Stimulated activated CD4-positive, alpha-beta T cell treated with anti-CD3 and anti-CD28 coated beads, Interleukin-2, amount 100 ng/mL, for 48 hours (primary cell): ENCODE data around the gene CBX5.
"Not testable (repeated sequence)": the region's sequence is repeated elsewhere in the genome, so short reads cannot be mapped to it uniquely, and the experiment has no call there.

ENCODE experiments used
- DNase-seq, 2 donors: peaks; one replicate each; pipeline ENCODE4 v3.0.0-alpha.2; 2020

Gene CBX5

GRCh38 chr12:54262403-54262925 is 17.5 kb downstream of the CBX5 start:
- DNase-seq = no peak

GRCh38 chr12:54261815-54262402 is 18.0 kb downstream of the CBX5 start:
- no peak for DNase-seq

- no peak for DNase-seq
Observed at GRCh38 chr12:54259194-54260011, 20.5 kb downstream of the CBX5 start.

- DNase-seq = no peak
Observed at GRCh38 chr12:54258201-54258681, 21.7 kb downstream of the CBX5 start.

GRCh38 chr12:54257332-54257731 is 22.6 kb downstream of the CBX5 start:
- no peak for DNase-seq

GRCh38 chr12:54253240-54253639 is 26.7 kb downstream of the CBX5 start:
- no peak for DNase-seq

GRCh38 chr12:54251667-54252284 is 28.1 kb downstream of the CBX5 start:
- DNase-seq = no peak

GRCh38 chr12:54249489-54249888 is 30.4 kb downstream of the CBX5 start:
- DNase-seq = no peak

- DNase-seq = no peak
Observed at GRCh38 chr12:54246011-54246641, 33.8 kb downstream of the CBX5 start.

- no peak for DNase-seq
Observed at GRCh38 chr12:54240971-54241588, 38.8 kb downstream of the CBX5 start.

GRCh38 chr12:54240129-54240528 is 39.8 kb downstream of the CBX5 start:
- DNase-seq = no peak

GRCh38 chr12:54239620-54240019 is 40.3 kb downstream of the CBX5 start:
- no peak for DNase-seq

- DNase-seq = no peak
Observed at GRCh38 chr12:54238531-54238930, 41.4 kb downstream of the CBX5 start.

- no peak for DNase-seq
Observed at GRCh38 chr12:54232790-54233189, 47.1 kb downstream of the CBX5 start.

GRCh38 chr12:54231269-54231668 is 48.7 kb downstream of the CBX5 start:
- not testable (repeated sequence) for DNase-seq

- no peak for DNase-seq
Observed at GRCh38 chr12:54230555-54230954, 49.4 kb downstream of the CBX5 start.

GRCh38 chr12:54229624-54230212 is 50.2 kb downstream of the CBX5 start:
- DNase-seq = no peak

- DNase-seq = no peak
Observed at GRCh38 chr12:54228471-54228870, 51.5 kb downstream of the CBX5 start.

GRCh38 chr12:54227927-54228326 is 52.0 kb downstream of the CBX5 start:
- DNase-seq = not testable (repeated sequence)

GRCh38 chr12:54227376-54227775 is 52.5 kb downstream of the CBX5 start:
- no peak for DNase-seq

- DNase-seq = no peak
Observed at GRCh38 chr12:54225666-54226065, 54.3 kb downstream of the CBX5 start.

GRCh38 chr12:54222609-54223008 is 57.3 kb downstream of the CBX5 start:
- no peak for DNase-seq
